NT2/D1 (cell line): ENCODE data around the gene SMG6.
"Not testable (repeated sequence)": the region's sequence is repeated elsewhere in the genome, so short reads cannot be mapped to it uniquely, and the experiment has no call there.

Source experiments
- DNase-seq: peaks from one replicate; pipeline ENCODE4 v3.0.0-alpha.2; 2011; ENCODE audit warnings: low read depth, low spot score
- H3K27me3 ChIP-seq: 2 replicates; pipeline ENCODE4 v1.6.0; 2011; ENCODE audit warnings: mild to moderate bottlenecking; ENCODE audit not compliant: insufficient read length, insufficient read depth
- H3K36me3 ChIP-seq: 2 replicates; pipeline ENCODE4 v1.6.1; 2011; ENCODE audit warnings: mild to moderate bottlenecking, low read length, mixed read lengths; ENCODE audit not compliant: insufficient read depth, insufficient read length
- H3K4me1 ChIP-seq: 2 replicates; pipeline ENCODE4 v1.5.1; 2011; ENCODE audit not compliant: insufficient read depth, insufficient read length
- H3K4me3 ChIP-seq: 2 replicates; pipeline ENCODE4 v1.5.1; 2011; ENCODE audit warnings: low read depth; ENCODE audit not compliant: insufficient read length
- H3K9ac ChIP-seq: 2 replicates; pipeline ENCODE4 v1.6.0; 2011; ENCODE audit warnings: low read depth; ENCODE audit not compliant: insufficient read length
- H3K9me3 ChIP-seq: 2 replicates; pipeline ENCODE4 v1.5.1; 2011; ENCODE audit warnings: mild to moderate bottlenecking, low read length; ENCODE audit not compliant: insufficient read depth
- SUZ12 ChIP-seq: IDR thresholded peaks from 2 replicates; pipeline ENCODE4 v1.6.1; 2011; ENCODE audit not compliant: insufficient read length, insufficient read depth; ENCODE audit errors: extremely low read depth
- YY1 ChIP-seq: IDR thresholded peaks from 2 replicates; pipeline ENCODE4 v1.6.1; 2011; ENCODE audit not compliant: insufficient read length, insufficient read depth
- ZNF274 ChIP-seq: IDR thresholded peaks from 2 replicates; pipeline ENCODE4 v1.6.1; 2011; ENCODE audit warnings: mild to moderate bottlenecking, low read depth, low read length

Gene SMG6

GRCh38 chr17:2013994-2014317, 289.6 kb downstream of the SMG6 start:
- Histone ChIP-seq H3K9ac (no peak overlapping the region), H3K4me3 (no peak overlapping the region), H3K36me3 (no peaks in the 10 kb centered on the region), H3K4me1 (peaks cover 22% of the 10 kb centered on the region), H3K27me3 (peaks cover 4% of the 10 kb centered on the region), H3K9me3 (peaks cover 9% of the 10 kb centered on the region)
- no peak for DNase-seq
- TF ChIP-seq SUZ12 (no peak), YY1 (no peak), ZNF274 (no peak)

DNA sequence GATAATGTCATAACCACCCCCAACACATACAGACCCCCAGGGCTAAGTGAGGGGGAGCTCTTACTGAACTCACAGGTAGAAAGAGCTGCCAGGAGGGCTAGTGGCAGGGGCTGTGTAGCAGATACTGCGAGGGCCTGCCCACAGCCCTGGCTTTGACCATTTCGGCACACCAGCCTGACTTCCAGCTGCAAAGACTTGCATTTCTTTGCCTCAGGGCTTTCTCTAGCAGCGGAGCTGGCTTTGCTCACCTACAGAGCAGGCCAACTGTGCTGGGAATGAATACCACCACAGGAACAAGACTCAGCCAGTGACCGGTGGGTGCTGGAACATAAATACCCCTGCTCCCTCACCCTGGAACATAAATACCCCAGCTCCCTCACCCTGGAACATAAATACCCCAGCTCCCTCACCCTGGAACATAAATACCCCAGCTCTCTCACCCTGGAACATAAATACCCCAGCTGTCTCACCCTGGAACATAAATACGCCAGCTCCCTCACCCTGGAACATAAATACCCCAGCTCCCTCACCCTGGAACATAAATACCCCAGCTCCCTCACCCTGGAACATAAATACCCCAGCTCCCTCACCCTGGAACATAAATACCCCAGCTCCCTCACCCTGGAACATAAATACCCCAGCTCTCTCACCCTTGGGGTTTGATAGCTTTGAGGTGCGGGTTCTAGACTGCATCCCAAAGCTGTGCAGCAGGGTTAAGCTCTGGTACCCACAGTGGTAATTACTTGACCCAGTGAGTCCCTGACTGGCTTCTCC, 290.2 kb downstream of the SMG6 start:
- H3K4me1 ChIP-seq, result peaks cover 21% of the 10 kb centered on the region
- H3K36me3 ChIP-seq, H3K27me3 ChIP-seq, DNase-seq, H3K4me3 ChIP-seq, H3K9ac ChIP-seq, H3K9me3 ChIP-seq: not testable (repeated sequence)

DNA sequence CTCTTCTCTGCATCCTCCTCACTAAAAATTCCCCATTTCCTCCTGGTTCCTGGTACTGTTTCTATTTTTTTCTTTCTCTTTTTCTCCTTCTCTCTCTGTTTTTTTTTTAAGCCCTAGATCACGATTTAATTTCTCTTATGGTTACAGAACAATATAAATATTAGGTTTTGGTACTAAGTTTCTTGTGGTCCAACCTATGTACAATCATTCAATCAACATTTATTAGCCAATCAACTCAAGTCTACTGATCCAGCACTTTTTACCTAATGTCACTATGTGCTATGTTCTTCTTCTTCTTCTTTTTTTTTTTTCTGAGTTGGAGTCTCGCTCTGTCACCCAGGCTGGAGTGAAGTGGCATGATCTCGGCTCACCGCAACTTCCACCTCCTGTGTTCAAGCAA, 291.1 kb downstream of the SMG6 start:
- H3K4me1 ChIP-seq, result peaks cover 21% of the 10 kb centered on the region
- no peak overlapping the region for H3K4me3 ChIP-seq
- H3K36me3 ChIP-seq, result no peaks in the 10 kb centered on the region
- peak overlapping the region; percentile 62 for H3K9ac ChIP-seq
- H3K27me3 ChIP-seq, result no peaks in the 10 kb centered on the region
- peaks cover 9% of the 10 kb centered on the region for H3K9me3 ChIP-seq
- no peak for DNase-seq
- TF ChIP-seq ZNF274 (no peak), YY1 (no peak), SUZ12 (no peak)

DNA sequence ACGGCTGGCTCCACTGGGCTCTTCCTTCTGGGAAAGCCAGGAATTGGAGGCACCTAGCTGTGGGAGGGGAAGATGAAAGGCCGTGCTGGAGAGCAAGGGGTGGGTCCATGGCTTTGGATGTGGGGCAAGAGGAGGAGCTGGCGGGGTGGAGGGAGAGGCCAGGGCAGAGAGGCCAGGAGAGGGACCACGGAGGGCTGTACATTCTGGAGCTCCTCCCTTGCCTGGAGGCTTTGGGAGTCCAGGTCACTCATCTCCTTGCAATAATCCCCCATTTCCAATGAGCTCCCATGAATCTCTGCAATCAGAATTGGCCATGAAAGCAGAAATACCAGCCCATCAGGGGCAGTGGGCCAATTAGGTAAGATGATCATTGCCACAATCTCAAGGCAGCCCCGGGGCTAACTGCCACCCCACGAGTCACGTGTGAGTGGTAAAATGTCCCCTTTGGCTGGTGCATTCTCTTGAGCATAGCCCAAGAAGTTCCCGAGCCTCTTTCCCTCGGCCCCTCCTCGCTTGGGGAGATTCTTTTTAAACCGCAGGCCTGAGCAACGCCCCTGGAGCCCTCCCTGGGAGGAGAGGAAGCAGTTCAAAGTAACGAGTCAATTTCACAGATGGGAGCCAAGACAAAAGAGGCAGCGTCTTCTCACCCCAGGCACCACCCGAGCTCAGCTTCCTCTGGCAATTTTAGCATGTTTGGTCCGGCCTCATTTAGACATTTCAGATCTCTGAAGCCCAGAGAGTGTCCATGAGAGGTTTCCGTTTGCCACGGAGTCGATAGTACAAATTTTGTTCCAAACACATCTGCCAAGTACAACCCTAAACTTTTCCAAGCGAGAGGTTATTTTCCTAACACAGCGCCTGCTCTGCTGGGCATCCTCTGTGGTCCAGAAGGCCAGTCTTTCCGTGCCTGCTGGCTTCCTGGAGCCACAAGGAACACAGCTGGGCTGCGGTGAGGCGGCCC, 291.9 kb downstream of the SMG6 start:
- no peaks in the 10 kb centered on the region for H3K27me3 ChIP-seq
- no peaks in the 10 kb centered on the region for H3K36me3 ChIP-seq
- peaks cover 9% of the 10 kb centered on the region for H3K9me3 ChIP-seq
- no peak for DNase-seq
- H3K4me1 ChIP-seq, result peaks cover 17% of the 10 kb centered on the region
- H3K4me3 ChIP-seq, result peak overlapping the region; percentile 4
- TF ChIP-seq SUZ12, result no peak
- TF ChIP-seq YY1, result no peak
- H3K9ac ChIP-seq, result peak overlapping the region; percentile 62
